Astrocyte of the spinal cord (primary cell): ENCODE results near the gene IL10RA.

Experiments
- DNase-seq: peaks from one replicate; pipeline ENCODE4 v3.0.0; 2011; ENCODE audit warnings: low read depth, low spot score
- H3K4me3 ChIP-seq: 2 replicates; pipeline ENCODE4 v1.5.1; 2011; ENCODE audit warnings: low read depth, mild to moderate bottlenecking, low read length, moderate library complexity
- in situ Hi-C: cut with HindIII; loops from 2 replicates; pipeline ENCODE4 v1.10.0; 2017; ENCODE audit warnings: low sequenced_read_pairs
- TF ChIP-seq, protein P1 (sequence below): IDR thresholded peaks from 2 replicates; pipeline ENCODE4 v1.5.1; 2012; ENCODE audit warnings: low read depth, mild to moderate bottlenecking, low read length, inconsistent platforms

The IL10RA gene

GRCh38 chr11:118046051-118046963 is 60.1 kb downstream of the IL10RA start:
- TF ChIP-seq, protein P1, sequence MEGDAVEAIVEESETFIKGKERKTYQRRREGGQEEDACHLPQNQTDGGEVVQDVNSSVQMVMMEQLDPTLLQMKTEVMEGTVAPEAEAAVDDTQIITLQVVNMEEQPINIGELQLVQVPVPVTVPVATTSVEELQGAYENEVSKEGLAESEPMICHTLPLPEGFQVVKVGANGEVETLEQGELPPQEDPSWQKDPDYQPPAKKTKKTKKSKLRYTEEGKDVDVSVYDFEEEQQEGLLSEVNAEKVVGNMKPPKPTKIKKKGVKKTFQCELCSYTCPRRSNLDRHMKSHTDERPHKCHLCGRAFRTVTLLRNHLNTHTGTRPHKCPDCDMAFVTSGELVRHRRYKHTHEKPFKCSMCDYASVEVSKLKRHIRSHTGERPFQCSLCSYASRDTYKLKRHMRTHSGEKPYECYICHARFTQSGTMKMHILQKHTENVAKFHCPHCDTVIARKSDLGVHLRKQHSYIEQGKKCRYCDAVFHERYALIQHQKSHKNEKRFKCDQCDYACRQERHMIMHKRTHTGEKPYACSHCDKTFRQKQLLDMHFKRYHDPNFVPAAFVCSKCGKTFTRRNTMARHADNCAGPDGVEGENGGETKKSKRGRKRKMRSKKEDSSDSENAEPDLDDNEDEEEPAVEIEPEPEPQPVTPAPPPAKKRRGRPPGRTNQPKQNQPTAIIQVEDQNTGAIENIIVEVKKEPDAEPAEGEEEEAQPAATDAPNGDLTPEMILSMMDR: no peak

DNA sequence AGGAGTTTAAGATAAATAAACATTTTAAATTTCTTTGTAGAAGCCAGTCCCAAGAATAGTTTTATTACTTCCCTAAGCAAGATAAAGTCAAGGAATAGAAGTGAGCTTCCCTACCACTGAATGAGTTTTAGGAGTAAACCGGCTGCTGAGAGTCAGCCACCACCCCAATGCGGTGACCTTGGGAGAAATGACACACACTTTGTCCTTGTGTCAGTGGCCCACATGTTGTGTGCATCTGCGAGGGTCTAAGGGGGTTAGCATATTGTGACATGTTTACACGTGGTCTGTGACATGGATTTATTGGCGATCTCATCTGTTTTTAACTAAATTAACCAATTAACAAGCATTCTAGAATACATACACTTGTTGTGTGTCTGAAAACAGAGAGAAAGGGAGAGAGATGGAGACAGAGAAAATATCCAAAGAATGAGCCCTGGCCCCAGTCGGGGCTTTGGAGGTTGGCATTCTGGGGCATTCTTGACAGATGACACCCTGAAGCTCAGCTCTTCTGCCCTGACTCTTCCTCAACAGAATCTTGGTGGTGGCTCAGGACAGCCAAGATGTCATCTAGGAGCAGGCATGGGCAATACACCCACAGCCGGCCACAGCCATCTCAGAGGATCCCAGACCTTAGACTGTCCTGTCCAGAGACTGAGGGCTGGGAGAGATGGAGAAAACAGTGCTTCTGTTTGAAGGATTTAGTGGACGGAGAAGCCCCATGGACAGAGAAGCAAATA is 60.9 kb downstream of the IL10RA start:
- in situ Hi-C loops: no loop called here
- H3K4me3 ChIP-seq: no peak overlapping the region
- TF ChIP-seq, protein P1: no peak
- no peak for DNase-seq

More at GRCh38 chr11:118046051-118046963, 60.1 kb downstream of the IL10RA start:
- no peak for DNase-seq
- H3K4me3 ChIP-seq: no peak overlapping the region
- in situ Hi-C loops: no loop called here

DNA sequence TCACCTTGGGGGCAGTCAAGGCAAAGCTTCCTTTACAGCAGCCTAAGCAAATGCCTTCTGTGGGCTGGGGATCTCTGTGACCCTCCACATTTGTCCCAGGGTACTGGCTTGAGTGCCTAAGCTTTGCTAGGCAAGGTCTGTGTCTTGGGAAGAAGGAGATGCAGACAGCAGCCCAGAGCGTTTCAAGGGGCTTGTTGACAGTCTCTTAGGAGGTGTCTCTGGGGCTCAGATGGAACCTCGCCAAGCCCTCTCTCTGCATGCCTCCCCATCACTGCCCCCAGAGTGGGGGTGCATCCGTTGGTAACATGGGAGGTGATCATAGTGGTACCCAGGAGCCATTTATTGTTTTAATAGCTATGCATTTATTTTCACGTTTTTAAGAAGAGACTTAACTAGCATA is 61.6 kb downstream of the IL10RA start:
- in situ Hi-C loops: no loop called here
- no peak for DNase-seq
- TF ChIP-seq, protein P1: no peak
- no peak overlapping the region for H3K4me3 ChIP-seq

GRCh38 chr11:118048472-118049370 is 62.5 kb downstream of the IL10RA start:
- in situ Hi-C loops: no loop called here
- H3K4me3 ChIP-seq: no peak overlapping the region
- TF ChIP-seq, protein P1: no peak
- DNase-seq: no peak

DNA sequence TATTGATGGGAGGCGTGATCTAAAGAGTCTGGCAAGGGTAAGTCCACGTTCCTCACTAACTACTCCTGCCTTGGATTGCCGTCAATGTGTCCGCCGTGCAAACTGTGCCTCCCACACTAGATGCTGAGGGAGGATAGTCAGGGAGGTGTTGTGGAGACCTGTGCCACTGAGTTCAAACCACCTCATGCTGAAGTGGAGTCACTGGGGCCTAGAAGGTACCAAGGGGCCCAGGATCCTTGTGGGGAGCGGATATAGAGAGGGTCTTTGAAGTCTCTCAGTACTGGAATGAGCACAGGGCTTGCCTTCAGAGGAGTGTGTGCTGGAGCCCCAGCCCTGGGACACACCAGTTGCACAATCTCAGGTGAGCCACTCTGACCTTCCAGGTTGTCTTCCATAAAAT is 63.6 kb downstream of the IL10RA start:
- in situ Hi-C loops: no loop called here
- no peak for DNase-seq
- H3K4me3 ChIP-seq: no peak overlapping the region
- TF ChIP-seq, protein P1: no peak
